Stimulated activated CD4-positive, alpha-beta T cell treated with anti-CD3 and anti-CD28 coated beads, Interleukin-15, amount 100 ng/mL, for 24 hours (primary cell): ENCODE data around the gene RGL3.
"Not testable (repeated sequence)": the region's sequence is repeated elsewhere in the genome, so short reads cannot be mapped to it uniquely, and the experiment has no call there.

Source experiments
- DNase-seq: peaks from one replicate; pipeline ENCODE4 v3.0.0-alpha.2; 2020

RGL3 gene

DNA sequence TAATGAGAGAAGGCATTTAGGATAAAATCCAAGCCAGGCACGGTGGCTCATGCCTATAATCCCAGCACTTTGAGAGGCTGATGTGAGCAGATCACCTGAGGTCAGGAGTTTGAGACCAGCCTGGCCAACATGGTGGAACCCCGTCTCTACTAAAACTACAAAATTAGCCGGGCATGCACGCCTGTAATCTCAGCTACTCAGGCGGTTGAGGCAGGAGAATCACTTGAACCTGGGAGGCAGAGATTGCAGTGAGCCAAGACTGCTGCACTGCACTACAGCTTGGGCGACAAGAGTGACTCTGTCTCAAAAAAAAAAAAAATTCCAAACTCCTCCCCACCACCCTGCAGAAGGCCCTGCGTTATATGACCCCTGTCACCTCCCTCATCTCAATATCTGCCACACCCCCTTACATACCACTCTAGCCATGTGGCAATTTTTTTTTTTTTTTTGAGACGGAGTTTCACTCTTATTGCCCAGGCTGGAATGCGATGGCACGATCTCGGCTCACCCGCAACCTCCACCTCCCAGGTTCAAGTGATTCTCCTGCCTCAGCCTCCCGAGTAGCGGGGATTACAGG is 39.8 kb downstream of the RGL3 start:
- DNase-seq = not testable (repeated sequence)

DNA sequence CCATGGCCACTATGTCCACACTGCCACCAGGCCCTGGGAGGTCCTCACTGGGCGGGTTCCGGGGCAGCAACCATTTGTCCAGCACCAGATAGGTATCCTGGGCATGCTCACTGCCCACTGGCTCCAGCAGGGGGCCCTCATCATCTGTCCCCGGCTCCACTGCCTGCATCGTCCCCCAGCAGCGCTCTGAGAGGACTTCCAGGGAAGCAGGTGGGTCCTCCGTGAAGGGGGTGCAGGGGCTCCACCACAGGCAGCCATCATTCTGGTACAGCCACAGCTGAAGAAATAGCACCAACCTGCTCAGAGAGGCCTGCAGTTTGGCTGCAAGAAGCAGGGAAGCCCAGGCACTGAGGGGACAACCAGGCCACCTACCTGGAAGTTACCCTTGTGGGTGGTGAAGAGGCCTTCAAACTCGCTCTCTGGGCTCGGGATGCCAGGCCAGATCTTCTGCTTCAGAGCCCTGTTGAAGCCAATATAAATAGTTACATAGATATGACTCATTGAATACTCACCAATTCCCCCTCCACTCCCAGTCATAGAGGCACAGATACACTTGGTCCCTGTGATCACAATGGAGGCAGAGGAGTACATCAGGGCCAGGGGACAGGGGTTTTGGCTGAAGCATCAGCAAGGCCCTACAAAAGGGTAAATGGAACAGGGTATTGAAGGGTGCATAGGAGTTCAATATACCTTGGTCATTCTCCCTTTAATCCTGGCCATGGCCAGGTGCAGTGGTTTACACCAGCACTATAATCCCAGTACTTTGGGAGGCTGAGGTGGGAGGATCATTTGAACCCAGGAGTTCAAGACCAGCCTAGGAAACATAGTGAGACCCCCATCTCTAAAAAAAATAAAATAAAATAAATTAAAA is 40.6 kb downstream of the RGL3 start:
- DNase-seq = peak; percentile 30

DNA sequence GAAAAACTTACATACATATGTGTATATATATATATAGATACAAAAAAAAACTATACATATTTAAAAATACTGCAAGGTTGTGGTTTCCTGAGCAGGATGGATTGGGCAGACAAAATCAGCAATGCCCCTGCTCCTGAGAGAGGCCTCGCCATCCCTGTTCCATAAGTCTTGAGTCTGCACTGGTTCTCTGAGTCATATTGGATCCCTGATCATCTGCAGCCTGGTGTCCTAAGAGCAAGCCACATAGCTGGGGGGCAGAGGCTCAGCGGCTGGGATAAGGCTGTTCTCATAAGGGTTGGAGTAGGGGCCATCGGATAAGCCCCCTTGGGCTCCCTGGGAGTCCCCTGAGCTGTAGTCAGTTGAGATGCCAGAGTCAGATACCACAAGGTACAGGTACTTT is 41.4 kb downstream of the RGL3 start:
- DNase-seq = no peak

DNA sequence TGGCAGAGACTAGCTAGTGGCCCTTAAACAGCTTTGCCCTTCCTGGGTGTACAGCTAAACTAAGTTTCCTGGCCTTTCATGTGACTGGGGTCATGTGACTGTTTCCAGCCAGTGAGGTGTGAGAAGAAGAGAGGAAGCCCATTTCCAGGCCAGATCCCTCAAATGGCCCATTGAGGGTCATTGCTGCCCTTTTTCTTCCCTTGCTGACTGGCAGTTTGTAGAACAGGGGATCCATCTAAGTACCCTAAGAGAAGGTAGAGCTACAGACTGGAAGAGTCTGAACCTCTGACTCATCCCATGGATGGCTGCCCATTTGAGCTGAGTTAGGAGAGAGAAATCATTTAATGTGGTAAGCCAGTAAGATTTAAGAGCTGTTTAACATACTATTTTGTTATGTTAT is 41.9 kb downstream of the RGL3 start:
- DNase-seq = peak; percentile 28

DNA sequence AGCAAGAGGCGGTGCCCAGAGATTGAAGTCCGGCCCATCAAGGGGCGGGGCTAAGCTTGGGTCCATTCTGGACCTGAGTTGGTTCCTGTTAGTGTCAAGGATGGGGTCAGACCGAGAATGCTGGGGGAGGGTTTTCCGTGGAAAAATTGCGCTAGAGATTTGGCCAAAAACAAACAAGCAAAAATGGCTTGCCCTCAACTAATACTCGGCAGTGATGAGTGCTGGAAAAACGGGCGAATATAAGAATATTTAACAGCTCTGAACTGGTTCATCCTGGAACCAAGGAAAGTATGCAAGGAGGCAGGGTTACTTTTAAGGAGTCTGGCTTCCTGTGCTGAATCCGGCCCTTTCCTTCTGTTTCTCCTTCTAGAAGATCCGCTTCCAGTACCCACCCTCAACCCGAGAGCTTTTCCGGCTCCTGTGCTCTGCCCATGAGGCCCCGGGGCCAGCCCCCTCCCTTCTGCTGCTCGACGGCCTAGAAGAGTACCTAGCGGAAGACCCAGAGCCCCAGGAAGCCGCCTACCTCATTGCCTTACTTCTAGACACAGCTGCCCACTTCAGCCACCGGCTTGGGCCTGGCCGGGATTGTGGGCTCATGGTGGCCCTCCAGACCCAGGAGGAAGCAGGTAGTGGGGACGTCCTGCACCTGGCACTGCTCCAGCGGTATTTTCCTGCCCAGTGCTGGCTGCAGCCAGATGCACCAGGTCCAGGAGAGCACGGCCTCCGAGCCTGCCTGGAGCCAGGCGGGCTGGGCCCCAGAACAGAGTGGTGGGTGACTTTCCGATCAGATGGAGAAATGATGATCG is 43.8 kb downstream of the RGL3 start:
- peak; percentile 80 for DNase-seq

DNA sequence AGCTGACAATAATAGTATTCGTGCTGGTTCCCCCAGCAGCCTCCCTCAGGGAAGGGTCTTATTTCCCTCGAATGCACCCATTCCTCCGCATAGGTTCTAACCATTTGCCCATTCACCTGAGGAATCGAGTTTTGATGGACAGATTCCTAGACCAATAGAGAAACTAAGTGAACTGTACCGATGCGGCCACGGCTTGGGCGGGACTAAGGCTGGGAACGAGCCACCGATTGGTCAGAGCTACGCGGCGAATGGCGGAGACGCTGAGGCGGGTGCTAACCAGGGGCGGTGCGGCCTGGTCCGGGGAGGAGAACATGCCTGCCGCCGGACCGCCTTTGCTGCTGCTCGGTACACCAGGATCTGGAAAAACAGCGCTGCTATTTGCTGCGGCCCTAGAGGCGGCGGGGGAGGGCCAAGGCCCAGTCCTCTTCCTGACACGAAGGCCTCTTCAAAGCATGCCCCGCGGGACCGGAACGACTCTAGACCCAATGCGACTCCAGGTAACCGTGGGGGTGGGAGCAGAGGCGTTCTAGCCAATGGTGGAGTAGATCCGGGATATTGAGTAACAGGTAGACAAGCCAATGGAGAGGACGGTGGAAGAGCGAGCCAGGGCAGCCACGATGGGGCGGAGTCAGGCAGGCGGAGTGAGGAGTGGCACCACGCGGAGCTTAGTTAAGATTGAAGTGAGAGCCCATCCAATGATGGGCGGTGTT is 44.5 kb downstream of the RGL3 start, which contains the start of gene SWSAP1:
TSS of gene SWSAP1 (plus strand) at position 234 of the 710 bp plus-strand sequence. CDS start at position 249, 15 bp downstream.
- DNase-seq = peak; percentile 97

DNA sequence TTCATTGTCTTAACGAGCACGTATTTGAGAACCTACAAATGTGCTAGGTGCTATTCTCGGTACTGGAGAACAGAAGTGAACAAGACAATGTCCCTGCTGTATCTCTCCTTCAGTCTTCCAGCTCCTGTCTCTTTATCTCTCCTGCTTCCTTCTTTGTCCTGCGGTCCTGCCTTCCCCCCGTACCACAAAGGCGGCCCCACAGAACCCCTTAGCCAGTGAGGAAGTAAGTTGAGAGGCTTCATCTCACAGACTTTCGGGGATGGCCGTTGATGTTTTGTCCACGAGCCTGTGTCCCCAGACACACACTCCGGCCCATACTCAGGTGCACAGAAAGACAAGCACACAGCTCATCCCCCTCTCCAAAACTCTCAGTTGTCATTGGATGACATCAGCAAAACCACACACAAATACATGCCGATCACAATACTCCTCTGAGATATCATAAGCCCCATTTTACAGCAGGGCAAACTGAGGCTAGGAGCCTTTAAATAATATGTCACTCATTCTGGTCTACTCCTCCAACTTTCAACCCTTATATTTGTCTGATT is 45.2 kb downstream of the RGL3 start:
- DNase-seq = no peak

DNA sequence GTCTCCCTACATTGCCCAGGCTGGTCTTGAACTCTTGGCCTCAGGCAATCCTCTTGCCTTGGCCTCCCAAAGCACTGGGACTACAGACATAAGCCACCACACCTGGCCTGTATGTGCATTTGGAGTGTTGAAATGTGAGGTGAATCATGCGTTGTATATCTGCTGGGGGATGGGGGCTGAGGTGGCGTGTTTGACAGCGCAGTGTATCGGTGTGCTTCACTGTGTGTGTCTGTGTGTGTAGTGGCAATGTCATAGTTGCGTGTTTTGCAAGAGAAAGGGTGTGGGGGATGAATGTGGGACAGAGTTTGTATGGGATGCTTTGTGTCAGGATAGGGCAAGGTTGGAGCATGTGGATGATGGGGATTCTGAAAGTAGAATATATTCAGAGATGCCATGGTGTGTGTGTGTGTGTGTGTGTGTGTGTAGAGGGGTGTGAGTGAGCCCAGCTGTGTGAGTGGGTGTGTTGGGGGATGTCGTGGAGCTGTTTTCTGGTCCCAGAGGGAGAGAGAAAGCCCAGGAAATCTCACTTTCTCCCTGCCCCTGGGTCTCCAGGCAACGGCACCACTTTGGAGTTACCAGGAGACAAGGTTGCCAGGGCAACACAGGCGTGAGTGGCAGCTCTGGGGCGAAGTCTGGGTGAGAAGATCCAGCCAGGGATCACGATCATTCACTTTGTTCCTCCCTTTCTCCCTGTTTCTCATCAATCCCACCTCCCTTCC is 45.8 kb downstream of the RGL3 start:
- DNase-seq = no peak

DNA sequence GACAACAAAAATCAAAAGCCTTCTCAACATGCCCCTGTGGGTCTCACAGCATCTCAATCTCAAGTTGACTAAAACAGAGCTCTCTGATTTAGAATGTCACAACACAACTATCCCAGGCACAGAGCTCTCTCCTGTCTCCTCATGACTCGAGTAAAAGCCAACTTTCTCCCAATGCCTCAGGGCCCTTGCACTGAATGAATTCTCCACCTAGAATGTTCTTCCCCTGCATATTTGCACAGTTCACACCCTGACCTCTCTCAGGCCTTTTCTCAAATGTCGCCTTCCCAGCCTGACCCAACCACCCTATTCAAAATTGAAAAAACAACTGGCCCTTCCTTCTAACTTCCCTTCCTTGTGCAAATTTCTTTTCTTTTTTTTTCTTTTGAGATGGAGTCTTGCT is 48.4 kb downstream of the RGL3 start:
- no peak for DNase-seq

DNA sequence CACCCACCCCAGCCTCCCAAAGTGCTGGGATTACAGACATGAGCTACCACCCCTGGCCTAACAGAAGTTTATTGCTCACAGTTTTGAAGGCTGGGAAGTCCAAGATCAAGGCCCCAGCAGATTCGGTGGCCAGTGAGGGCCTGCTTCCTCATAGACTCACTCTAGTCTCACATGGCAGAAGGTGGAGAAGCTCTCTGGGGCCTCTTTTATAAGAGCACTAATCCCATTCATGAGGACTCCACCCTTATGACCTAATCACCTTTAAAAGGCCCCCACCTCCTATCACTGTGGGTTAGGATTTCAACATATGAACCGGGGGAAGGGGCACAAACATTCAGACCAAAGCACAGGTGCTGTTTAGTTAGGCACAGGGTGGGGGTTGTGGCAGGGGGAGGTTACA is 51.6 kb downstream of the RGL3 start:
- no peak for DNase-seq

DNA sequence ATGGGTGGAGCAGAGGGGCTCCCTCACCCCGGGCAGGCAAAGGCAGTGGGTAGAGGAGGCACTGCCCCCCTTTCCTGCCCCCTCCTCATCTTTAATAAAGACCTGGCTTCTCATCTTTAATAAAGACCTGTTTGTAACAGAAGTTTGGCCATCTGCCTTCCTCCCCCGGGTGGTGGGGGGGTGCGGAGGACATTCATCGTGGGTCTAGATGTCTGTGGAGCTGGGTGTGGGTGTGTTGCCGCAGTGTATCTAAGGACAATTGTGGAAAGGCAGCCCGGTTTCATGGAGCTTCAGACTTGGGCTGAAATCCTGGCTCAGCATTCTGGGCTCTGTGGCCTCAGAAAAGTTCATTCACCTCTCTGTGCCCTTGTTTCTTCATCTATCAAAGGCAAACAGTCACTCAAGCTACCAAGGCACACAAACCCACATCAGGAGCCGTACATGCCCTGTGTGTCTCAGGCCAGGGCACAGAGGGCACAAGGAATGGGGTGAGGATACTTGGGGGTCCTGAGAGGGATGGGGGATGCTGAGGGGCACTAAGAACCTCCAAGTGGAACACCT is 53.5 kb downstream of the RGL3 start:
- no peak for DNase-seq

DNA sequence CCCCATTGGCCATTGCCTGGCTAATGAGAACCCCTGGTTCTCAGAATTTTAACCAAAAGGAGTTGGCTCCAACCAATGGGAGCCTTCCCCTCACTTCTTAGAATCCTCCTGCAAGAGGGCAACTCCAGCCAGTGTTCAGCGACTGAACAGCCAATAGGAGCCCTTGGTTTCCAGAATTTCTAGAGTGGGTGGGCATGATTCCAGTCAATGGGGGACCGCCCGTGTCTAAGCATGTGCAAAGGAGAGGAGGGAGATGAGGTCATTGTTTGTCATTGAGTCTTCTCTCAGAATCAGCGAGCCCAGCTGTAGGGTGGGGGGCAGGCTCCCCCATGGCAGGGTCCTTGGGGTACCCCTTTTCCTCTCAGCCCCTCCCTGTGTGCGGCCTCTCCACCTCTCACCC is 54.2 kb downstream of the RGL3 start:
- DNase-seq = no peak

DNA sequence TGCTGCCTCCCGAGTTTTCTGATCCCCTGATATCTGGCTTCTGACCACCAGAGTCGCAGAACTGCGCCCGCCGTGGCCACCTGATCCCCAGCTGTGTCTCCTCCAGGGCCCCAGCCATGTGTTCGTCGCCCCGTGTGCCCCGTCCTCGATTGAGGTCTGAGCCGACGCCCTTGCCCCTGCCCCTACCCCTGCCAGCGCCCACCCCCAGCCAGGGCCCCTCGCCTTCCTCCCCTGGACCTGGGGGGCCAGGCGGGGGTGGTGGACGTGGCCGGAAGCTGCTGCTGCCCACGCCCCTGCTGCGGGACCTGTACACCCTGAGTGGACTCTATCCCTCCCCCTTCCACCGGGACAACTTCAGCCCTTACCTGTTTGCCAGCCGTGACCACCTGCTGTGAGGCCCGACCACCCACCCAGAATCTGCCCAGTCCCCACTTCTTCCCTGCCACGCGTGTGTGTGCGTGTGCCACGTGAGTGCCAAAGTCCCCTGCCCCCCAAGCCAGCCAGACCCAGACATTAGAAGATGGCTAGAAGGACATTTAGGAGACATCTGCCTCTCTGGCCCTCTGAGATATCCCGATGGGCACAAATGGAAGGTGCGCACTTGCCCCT is 54.7 kb downstream of the RGL3 start:
- DNase-seq = no peak

DNA sequence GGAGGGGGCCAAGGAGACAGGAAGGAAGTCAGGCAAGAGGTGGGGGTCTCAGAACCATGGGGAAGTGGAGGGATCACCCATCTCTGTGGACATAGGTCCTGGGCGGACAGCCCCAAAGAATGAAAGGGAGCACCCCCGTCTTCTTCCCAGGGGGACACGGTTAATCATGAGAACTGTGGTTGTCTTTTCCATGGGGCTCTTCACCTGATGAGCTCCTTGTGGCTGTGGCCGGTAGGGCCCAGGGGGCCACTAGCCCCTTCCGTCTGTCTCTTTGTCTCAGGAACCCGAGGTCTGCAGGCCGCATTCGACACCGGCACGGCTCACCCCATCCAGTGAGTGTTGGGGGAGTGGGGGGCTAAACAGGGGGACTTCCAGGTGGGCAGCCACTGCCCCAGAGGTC is 55.2 kb downstream of the RGL3 start:
- DNase-seq = no peak

DNA sequence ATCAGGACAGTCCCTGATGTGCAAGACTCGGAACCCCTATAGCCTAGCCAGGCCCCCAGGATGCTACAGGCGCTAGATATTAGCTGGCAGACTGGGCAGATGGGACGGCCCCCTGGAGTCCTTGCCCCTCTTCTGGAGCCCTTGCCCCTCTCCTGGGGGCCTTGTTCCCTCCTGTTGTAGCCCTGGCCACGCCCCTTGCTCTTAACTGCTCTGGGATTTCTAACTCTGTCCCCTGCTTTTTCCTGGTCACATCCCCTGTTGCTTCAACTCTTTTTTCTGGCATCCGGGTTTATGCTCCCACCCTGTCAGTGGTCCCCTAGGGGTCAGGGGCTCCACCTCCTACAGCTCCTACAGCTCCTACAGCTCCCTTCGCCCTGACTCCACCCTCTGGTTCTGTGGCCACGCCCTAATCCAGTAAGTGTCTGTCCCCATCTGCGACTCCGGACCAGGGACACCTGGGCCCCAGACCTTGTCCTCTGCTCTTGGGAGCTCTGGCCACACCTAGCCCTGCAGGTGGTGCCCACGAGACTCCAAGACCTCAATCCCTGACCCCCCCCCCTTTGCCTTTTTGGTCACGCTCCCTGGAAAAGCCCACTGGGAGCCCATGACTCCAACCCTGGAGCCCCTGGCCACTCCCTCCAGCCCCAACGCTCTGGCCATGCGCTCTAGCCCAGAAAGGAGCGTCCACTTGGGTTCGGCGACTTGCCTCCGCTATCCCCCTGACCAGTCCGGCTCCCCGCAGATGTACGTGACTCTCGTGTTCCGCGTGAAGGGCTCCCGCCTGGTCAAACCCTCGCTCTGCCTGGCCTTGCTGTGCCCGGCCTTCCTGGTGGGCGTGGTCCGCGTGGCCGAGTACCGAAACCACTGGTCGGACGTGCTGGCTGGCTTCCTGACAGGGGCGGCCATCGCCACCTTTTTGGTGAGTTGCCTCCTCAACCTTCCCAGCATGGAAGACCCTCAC is 57.1 kb downstream of the RGL3 start:
- DNase-seq = no peak

DNA sequence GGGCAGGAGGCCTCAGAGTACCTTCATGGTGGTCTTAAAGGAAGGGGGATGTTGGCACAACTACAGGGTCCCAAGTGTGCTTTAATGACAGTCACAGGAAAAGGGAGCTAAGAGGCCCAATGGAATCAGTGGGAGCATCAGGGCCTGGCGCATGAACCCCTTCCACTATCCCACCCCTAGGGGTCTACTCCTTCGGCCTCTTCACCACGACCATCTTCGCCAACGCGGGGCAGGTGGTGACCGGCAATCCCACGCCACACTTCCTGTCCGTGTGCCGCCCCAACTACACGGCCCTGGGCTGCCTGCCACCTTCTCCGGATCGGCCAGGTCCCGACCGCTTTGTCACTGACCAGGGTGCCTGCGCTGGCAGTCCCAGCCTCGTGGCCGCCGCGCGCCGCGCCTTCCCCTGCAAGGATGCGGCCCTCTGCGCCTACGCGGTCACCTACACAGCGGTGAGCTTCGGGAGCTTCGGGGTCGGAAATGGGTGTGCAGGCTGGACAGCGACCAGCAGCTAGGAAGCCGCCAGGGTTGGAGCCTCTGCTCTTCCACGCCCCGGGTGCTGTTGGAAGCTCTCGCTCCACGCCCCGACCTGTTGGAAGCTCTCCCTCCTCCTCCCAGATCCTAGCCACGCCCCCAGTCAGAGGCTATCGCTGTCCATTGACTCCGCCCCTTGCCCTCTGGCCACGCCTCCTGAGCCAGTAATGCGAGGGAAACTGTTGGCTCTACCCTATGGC is 57.9 kb downstream of the RGL3 start:
- peak; percentile 53 for DNase-seq

DNA sequence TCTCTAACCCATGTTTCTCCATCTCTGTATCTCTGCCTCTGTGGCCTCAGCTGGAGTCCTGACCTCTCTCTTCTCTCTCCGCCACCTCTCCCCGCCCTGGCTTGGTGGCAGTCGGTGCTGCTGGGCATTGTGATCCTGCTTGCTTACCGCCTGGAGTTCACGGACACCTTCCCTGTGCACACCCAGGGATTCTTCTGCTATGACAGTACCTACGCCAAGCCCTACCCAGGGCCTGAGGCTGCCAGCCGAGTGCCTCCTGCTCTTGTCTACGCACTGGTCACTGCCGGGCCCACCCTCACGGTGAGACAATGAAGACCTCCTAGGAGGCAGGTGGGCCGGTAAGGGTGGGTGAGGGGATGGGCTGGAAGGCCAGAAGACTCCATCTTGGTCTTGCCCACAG is 59.7 kb downstream of the RGL3 start:
- DNase-seq = no peak

DNA sequence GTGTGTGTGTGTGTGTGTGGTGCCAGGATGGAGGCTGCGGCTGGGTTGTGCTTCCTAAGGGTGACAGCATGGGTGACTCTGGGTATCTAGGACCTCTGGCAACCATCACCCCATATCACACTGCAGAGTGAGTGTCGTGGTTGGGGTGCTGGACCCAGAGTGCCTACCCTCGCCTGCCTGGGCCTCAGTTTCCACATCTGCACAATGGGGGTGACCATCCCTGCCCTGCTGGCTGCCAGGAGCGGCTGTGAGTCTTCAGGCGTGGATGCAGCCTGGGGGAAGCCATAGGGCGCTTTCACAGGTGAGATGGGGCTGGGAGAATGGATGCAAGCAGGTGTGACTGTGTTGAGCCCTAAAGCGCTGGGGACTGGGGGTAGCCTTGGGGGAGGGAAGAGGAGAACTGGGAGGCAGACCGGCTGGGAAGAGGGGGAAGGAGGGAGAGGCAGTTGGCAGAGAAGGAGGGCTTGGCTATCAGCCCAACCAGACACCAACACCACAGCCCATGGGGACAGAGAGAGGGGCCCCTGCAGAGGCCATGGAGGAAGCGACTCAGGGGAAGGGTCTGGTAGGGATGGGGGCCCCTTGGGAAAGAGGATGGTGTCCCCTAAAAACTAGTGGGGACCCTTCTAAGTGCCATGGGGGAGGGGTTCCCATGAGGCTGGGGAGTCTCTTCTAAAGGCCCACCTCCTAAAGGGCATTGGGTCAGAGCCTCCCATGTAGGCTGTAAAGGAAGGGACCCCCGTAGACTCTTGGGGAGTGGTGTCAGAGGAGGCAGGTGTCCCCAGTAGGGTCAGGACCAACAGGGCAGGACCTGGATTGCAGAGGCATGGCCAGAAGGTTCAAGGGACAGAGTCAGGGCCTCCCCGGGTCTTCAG is 62.2 kb downstream of the RGL3 start:
- DNase-seq = no peak
